ENCODE measurements around the gene LRP4. TPM values are rescaled to one million over a fixed set of nuclear protein-coding genes. Genes with fewer than 3 reads are reported as not detected.

LRP4 gene
- total and polyA plus RNA-seq, 2 donors (not counting 3 experiments of a cell fraction or from before 2014, with no cell fraction given), result 0.86 to 2.0 TPM

- no peak for DNase-seq (ENCODE audit: low read depth, low spot score)
- ChIA-PET POLR2A (no interaction called here), CTCF (no interaction called here)
- dilution Hi-C loops (cut with MboI; ENCODE audit: extremely low pct_ligation_motif_present, low sequenced_read_pairs), result no loop called here
- H3K9me1 ChIP-seq (replicated peaks; ENCODE audit: control insufficient read depth, extremely low read depth, insufficient read depth, low read length), result no peaks in the 10 kb centered on the region
- no peaks in the 10 kb centered on the region for H3K27me3 ChIP-seq (ENCODE audit: control insufficient read depth in 2 of 2, insufficient read depth in 2 of 2, low read length in 2 of 2)
- peaks cover 16% of the 10 kb centered on the region for H3K4me1 ChIP-seq (ENCODE audit: control insufficient read depth, extremely low read depth, insufficient read depth, low read length)
- intact Hi-C loops (cut with micrococcal nuclease), result no loop called here
- no peak overlapping the region for H3K4me2 ChIP-seq (ENCODE audit: insufficient read depth, low read length)
- no peaks in the 10 kb centered on the region for H4K20me1 ChIP-seq (replicated peaks; ENCODE audit: control insufficient read depth, extremely low read depth, insufficient read depth, low read length)
- no peak overlapping the region for H3K9ac ChIP-seq (replicated peaks; ENCODE audit: extremely low read depth, insufficient read depth, low read length)
- TF ChIP-seq GATA2 (IDR thresholded peaks at IDR 0.05; ENCODE audit: insufficient read depth, insufficient read length, low read depth, low read length), result no peak
- TF ChIP-seq MYC (IDR thresholded peaks at IDR 0.05; ENCODE audit: low read depth, low read length), result no peak
- no peak for TF ChIP-seq MAX (IDR thresholded peaks at IDR 0.05; ENCODE audit: insufficient read depth, insufficient read length)
- no peak for TF ChIP-seq POLR2A (IDR thresholded peaks at IDR 0.05; ENCODE audit: low read depth, low read length)
- no peak for TF ChIP-seq CTCF (IDR thresholded peaks at IDR 0.05; ENCODE audit: extremely low read depth in 1 of 2, insufficient read depth in 1 of 2, low read depth in 1 of 2, low read length in 2 of 2)
- TF ChIP-seq JUN (IDR thresholded peaks at IDR 0.05; ENCODE audit: borderline replicate concordance, insufficient read depth, insufficient read length, low read depth), result no peak
- TF ChIP-seq FOS (IDR thresholded peaks at IDR 0.05; ENCODE audit: borderline replicate concordance, insufficient read depth, low read length), result no peak
- TF ChIP-seq POLR2AphosphoS5 (IDR thresholded peaks at IDR 0.05; ENCODE audit: insufficient read depth, low read depth, low read length), result no peak
- TF ChIP-seq EZH2 (IDR thresholded peaks at IDR 0.05; ENCODE audit: borderline replicate concordance, low read depth, low read length, severe bottlenecking), result no peak
- no peaks in the 10 kb centered on the region for H3K9me3 ChIP-seq (replicated peaks; ENCODE audit: control insufficient read depth, insufficient read depth, low read length)
- peaks cover 14% of the 10 kb centered on the region for H3K79me2 ChIP-seq (ENCODE audit: control insufficient read depth, insufficient read depth, low read length)
- H2AFZ ChIP-seq (ENCODE audit: low read depth, low read length), result no peak overlapping the region
- no TSS peak for BruUV-seq (replicated peaks)
- H3K27ac ChIP-seq (ENCODE audit: insufficient read depth, low read depth, low read length), result no peak overlapping the region
- no peak overlapping the region for H3K4me3 ChIP-seq (replicated peaks in 1 of 3; ENCODE audit: insufficient read depth in 1 of 3, low read depth in 1 of 3, low read length in 3 of 3)
- no peaks in the 10 kb centered on the region for H3K36me3 ChIP-seq (ENCODE audit: control insufficient read depth in 2 of 2, extremely low read depth in 1 of 2, insufficient read depth in 2 of 2, low read length in 2 of 2)
- no peak for FAIRE-seq
Observed at GRCh38 chr11:46849631-46850030, 68.7 kb downstream of the LRP4 start.
